SU-DHL-6 (cell line): ENCODE results near the gene CPSF4L.

Experiments used
- H2AFZ ChIP-seq: fragments of 200-600 bp; sonication (generic); 2 replicates; pipeline ENCODE4 v1.6.1; 2014; ENCODE audit warnings: low read depth, mild to moderate bottlenecking, moderate library complexity, mixed read lengths, antibody characterized with exemption, low read length; ENCODE audit not compliant: severe bottlenecking
- H3F3A ChIP-seq: fragments of 200-600 bp; shearing (Covaris generic); 2 replicates; pipeline ENCODE4 v1.6.0; 2016; ENCODE audit warnings: antibody characterized with exemption, mild to moderate bottlenecking; ENCODE audit not compliant: insufficient read depth
- H3K27ac ChIP-seq: fragments of 200-600 bp; sonication (generic); 2 replicates; pipeline ENCODE4 v1.5.1; 2016; ENCODE audit warnings: low read depth, mild to moderate bottlenecking, low read length, moderate library complexity, mixed read lengths
- H3K27me3 ChIP-seq: fragments of 200-600 bp; sonication (generic), shearing (Covaris generic); 2 replicates; pipeline ENCODE4 v1.6.0; 2014; ENCODE audit warnings: mild to moderate bottlenecking, low read length
- H3K36me3 ChIP-seq: fragments of 200-600 bp; sonication (generic); 2 replicates; pipeline ENCODE4 v1.6.1; 2014; ENCODE audit warnings: mild to moderate bottlenecking, low read length, mixed read lengths
- H3K4me2 ChIP-seq: fragments of 300-600, 200-600 bp; shearing (Covaris generic), sonication (generic); 2 replicates; pipeline ENCODE4 v1.6.0; 2014; ENCODE audit warnings: low read length, low read depth, mild to moderate bottlenecking; ENCODE audit not compliant: poor library complexity, severe bottlenecking
- H3K4me3 ChIP-seq: fragments of 200-600 bp; sonication (generic); 2 replicates; pipeline ENCODE4 v1.5.1; 2014; ENCODE audit warnings: antibody characterized with exemption, low read length, mild to moderate bottlenecking, mixed read lengths; ENCODE audit not compliant: insufficient read depth, poor library complexity, severe bottlenecking
- H3K79me2 ChIP-seq: fragments of 200-600 bp; sonication (generic); 2 replicates; pipeline ENCODE4 v1.6.1; 2014; ENCODE audit warnings: mild to moderate bottlenecking, low read length, moderate library complexity; ENCODE audit not compliant: insufficient read depth
- H3K9ac ChIP-seq: fragments of 200-600 bp; sonication (generic); 2 replicates; pipeline ENCODE4 v1.7.0; 2014; ENCODE audit warnings: mild to moderate bottlenecking, low read length
- H3K9me2 ChIP-seq: fragments of 200-600 bp; sonication (generic); replicated peaks from 2 replicates; pipeline ENCODE4 v1.6.1; 2014; ENCODE audit warnings: low read length; ENCODE audit not compliant: insufficient read depth
- H3K9me3 ChIP-seq: fragments of 200-600 bp; sonication (generic); 2 replicates; pipeline ENCODE4 v1.6.1; 2014; ENCODE audit warnings: low read length, mixed read lengths; ENCODE audit not compliant: insufficient read depth
- H4K20me1 ChIP-seq: fragments of 200-600 bp; sonication (generic); 2 replicates; pipeline ENCODE4 v1.6.1; 2014; ENCODE audit warnings: low read depth, mild to moderate bottlenecking, antibody characterized with exemption, low read length, moderate library complexity, mixed read lengths
- EZH2phosphoT487 ChIP-seq: fragments of 200-600 bp; sonication (generic), shearing (Covaris generic); conservative IDR thresholded peaks from 2 replicates; pipeline ENCODE4 v1.6.1; 2018; ENCODE audit warnings: mild to moderate bottlenecking, antibody characterized with exemption, low read length, moderate library complexity, mixed read lengths
- TF ChIP-seq, protein P1 (sequence below): fragments of 200-600 bp; sonication (generic); IDR thresholded peaks from one replicate; pipeline ENCODE4 v1.5.1; 2017; ENCODE audit warnings: antibody characterized with exemption, mild to moderate bottlenecking, low read length, moderate library complexity; ENCODE audit not compliant: insufficient read depth, poor library complexity, severe bottlenecking

The CPSF4L gene

DNA sequence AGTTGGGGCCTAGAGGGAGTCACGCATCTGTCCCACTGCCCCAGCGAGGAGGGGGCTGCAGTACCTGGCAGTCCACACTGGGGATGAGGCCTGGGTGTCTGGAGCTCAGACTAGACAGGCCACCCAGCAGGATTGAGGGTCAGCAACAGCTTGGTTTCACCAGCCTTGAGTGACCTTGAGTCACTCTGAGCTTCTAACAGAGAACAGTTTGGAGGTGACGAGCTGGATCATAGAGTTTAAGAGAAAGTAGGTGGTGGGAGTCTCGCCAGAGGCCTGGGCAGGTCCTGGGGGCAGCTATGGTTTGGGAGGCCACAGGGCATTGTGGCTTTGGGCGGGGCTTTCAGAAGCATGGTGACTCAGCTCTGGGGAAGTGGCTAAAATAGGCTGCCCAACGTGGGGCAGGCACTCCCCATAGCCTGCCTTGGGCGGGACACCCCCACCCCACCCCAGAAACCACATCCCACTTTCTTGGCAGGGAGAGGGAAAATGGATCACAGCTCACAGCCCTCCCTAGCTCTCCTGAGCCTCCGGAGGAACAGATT lies 29.7 kb upstream of the CPSF4L start:
- Histone ChIP-seq H3K79me2 (no peaks in the 10 kb centered on the region), H2AFZ (no peak overlapping the region)

DNA sequence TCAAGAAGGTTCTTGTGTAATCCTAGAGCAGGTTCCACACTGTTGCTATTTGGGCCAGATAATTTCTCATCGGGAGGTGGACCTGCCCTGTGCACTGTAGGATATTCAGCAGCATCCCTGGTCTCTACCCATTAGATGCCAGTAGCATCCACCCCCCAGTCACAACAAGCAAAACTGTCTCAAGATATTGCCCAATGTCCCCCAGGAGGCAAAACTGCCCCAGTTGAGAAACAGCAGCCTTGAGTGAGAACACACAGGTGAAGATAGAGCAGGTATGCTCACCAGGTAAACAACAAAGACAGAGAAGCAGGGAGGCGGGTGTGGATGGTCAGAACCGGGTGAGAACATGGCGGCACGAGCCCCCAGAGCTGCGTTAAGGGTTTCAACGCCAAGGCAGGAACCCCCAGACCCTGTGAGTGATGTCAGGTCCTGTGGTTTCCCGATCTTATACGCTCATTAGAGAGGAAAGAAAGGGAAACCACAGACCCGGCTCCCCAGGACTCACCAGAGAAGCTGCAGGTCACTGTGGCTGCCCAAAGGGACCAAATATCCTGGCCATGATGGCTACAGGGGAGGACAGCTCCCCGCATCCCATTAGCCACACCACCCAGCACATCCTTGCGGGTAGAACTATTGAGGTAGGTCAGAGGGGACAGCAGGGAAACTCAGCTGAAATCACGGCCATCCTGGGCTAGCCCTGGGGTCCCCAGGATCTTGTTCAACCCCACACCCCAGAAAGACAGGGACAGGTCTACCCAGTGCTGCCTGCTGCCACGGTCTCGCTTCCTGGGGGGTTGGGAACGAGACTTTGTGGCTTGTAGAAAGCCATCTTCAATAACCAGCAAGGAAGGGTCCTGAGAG lies 28.9 kb upstream of the CPSF4L start:
- Histone ChIP-seq H3K4me3 (no peak overlapping the region), H3K9ac (no peak overlapping the region), H3K27me3 (no peaks in the 10 kb centered on the region), H4K20me1 (no peaks in the 10 kb centered on the region), H3F3A (no peaks in the 10 kb centered on the region), H3K9me2 (no peaks in the 10 kb centered on the region), H3K9me3 (no peaks in the 10 kb centered on the region), H3K27ac (no peak overlapping the region), H3K36me3 (no peaks in the 10 kb centered on the region), H2AFZ (no peak overlapping the region), H3K79me2 (no peaks in the 10 kb centered on the region), H3K4me2 (no peak overlapping the region)
- TF ChIP-seq, protein P1, sequence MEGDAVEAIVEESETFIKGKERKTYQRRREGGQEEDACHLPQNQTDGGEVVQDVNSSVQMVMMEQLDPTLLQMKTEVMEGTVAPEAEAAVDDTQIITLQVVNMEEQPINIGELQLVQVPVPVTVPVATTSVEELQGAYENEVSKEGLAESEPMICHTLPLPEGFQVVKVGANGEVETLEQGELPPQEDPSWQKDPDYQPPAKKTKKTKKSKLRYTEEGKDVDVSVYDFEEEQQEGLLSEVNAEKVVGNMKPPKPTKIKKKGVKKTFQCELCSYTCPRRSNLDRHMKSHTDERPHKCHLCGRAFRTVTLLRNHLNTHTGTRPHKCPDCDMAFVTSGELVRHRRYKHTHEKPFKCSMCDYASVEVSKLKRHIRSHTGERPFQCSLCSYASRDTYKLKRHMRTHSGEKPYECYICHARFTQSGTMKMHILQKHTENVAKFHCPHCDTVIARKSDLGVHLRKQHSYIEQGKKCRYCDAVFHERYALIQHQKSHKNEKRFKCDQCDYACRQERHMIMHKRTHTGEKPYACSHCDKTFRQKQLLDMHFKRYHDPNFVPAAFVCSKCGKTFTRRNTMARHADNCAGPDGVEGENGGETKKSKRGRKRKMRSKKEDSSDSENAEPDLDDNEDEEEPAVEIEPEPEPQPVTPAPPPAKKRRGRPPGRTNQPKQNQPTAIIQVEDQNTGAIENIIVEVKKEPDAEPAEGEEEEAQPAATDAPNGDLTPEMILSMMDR = no peak
- no peak for TF ChIP-seq EZH2phosphoT487

More for the DNA sequence above, 29.7 kb upstream of the CPSF4L start:
- H3K4me3 ChIP-seq = no peak overlapping the region
- no peak overlapping the region for H3K27ac ChIP-seq
- H3K4me2 ChIP-seq = no peak overlapping the region
- no peaks in the 10 kb centered on the region for H3K27me3 ChIP-seq
- H4K20me1 ChIP-seq = no peaks in the 10 kb centered on the region
- TF ChIP-seq, protein P1 = no peak
- no peak for TF ChIP-seq EZH2phosphoT487
- no peaks in the 10 kb centered on the region for H3K36me3 ChIP-seq
- no peaks in the 10 kb centered on the region for H3K9me2 ChIP-seq
- no peaks in the 10 kb centered on the region for H3K9me3 ChIP-seq
- H3F3A ChIP-seq = no peaks in the 10 kb centered on the region
- no peak overlapping the region for H3K9ac ChIP-seq

DNA sequence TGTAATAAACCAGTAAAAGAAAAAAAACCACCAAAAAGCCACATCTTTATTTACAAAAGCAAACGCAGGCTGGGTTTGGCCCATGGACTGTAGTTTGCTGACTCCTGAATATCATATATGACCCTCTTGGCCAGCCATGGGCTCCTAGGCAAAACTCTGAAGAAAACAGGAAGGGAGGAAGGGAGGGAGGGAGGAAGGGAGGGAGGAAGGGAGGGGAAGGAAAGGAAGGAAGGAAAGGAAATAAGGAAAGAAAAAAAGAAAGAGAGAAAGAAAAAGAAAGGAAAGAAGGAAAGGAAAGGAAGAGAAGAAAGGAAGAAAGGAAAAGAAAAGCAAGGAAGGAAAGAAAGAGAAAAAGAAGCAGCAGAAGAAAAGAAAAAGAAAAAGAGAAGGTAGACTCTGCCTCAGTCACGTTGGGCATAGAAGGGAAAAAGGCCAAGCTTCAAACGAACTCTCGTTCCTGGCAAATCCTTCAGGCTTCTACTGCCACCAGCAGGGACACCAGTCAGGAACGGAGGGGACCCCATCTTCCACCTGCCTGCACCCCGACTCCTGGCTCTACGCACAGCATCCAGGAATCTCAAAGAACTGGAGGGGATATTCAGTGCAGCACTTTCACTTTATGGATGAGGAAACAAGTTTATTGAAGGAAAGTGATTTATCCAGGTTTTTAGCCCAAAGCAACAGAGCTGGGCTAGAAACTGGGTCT lies 28.0 kb upstream of the CPSF4L start:
- H3K27me3 ChIP-seq = no peaks in the 10 kb centered on the region
- H3K4me2 ChIP-seq = no peak overlapping the region
- H3K9ac ChIP-seq = no peak overlapping the region
- no peaks in the 10 kb centered on the region for H4K20me1 ChIP-seq
- H3K9me3 ChIP-seq = no peaks in the 10 kb centered on the region
- H3K27ac ChIP-seq = no peak overlapping the region
- no peaks in the 10 kb centered on the region for H3K9me2 ChIP-seq
- no peaks in the 10 kb centered on the region for H3K36me3 ChIP-seq
- no peak for TF ChIP-seq EZH2phosphoT487
- TF ChIP-seq, protein P1 = no peak
- no peak overlapping the region for H2AFZ ChIP-seq
- no peak overlapping the region for H3K4me3 ChIP-seq
- H3K79me2 ChIP-seq = no peaks in the 10 kb centered on the region
- H3F3A ChIP-seq = no peaks in the 10 kb centered on the region
